IMR-90 (cell line): Measurements from ENCODE around the gene STIM1. TPM values are rescaled to one million over a fixed set of nuclear protein-coding genes. Genes with fewer than 3 reads are reported as not detected.
A peak's percentile ranks its signal among the peaks of the same experiment; 100 is the strongest.

Source experiments
- ATAC-seq: fragments of 200-7000 bp; cut with Tn5 transposase; 2 replicates; pipeline ENCODE4 v1.9.1; 2020; ENCODE audit warnings: low read depth, mild to moderate bottlenecking, moderate library complexity
- BruUV-seq: library from RNA; stranded (reverse); fragments of 400-500 nt; replicated peaks from 2 replicates; lab custom pipeline; 2021; lab: Mats Ljungman, UMichigan
- CTCF ChIA-PET: fragments of 300-600 bp; formaldehyde crosslinking; extraction: SDS; loops from one replicate; lab custom pipeline; 2021; ENCODE audit warnings: antibody characterized with exemption; lab: Yijun Ruan, JAX
- POLR2A ChIA-PET: fragments of 300-600 bp; sonication (Branson Sonifier 250); formaldehyde crosslinking; loops from one replicate; lab custom pipeline; 2022; ENCODE audit warnings: antibody characterized with exemption; ENCODE audit not compliant: unreplicated experiment; lab: Charles Lee
- DNase-seq: peaks from one replicate; pipeline ENCODE4 v3.0.0; 2013
- H2AFZ ChIP-seq: replicated peaks from 2 replicates; pipeline ENCODE3; 2013; ENCODE audit warnings: low read length, mild to moderate bottlenecking; ENCODE audit not compliant: poor library complexity
- H2AK5ac ChIP-seq: 2 replicates; pipeline ENCODE4 v1.6.1; 2013; ENCODE audit warnings: low read depth, low read length, inconsistent platforms
- H2AK9ac ChIP-seq: replicated peaks from 2 replicates; pipeline ENCODE3; 2013; ENCODE audit warnings: mild to moderate bottlenecking, low read depth, low read length, moderate library complexity; ENCODE audit not compliant: poor library complexity
- H2BK120ac ChIP-seq: 2 replicates; pipeline ENCODE4 v1.6.1; 2013; ENCODE audit warnings: low read depth, low read length, inconsistent platforms
- H2BK15ac ChIP-seq: 3 replicates; pipeline ENCODE4 v1.6.1; 2013; ENCODE audit warnings: low read depth, low read length, inconsistent platforms
- H2BK20ac ChIP-seq: 2 replicates; pipeline ENCODE4 v1.6.1; 2013; ENCODE audit warnings: low read depth, mild to moderate bottlenecking, inconsistent platforms, low read length, moderate library complexity
- H2BK5ac ChIP-seq: 2 replicates; pipeline ENCODE4 v1.6.1; 2013; ENCODE audit warnings: mild to moderate bottlenecking, low read depth, low read length, inconsistent platforms; ENCODE audit not compliant: poor library complexity, severe bottlenecking
- H3K14ac ChIP-seq: replicated peaks from 2 replicates; pipeline ENCODE4 v1.6.1; 2013; ENCODE audit warnings: low read depth, low read length, inconsistent platforms
- H3K18ac ChIP-seq: 2 replicates; pipeline ENCODE4 v1.6.1; 2013; ENCODE audit warnings: low read depth, low read length, control low read depth
- H3K23ac ChIP-seq: 2 replicates; pipeline ENCODE4 v1.6.1; 2013; ENCODE audit warnings: low read depth, low read length, inconsistent platforms
- H3K27ac ChIP-seq: 2 replicates; pipeline ENCODE4 v1.5.1; 2013; ENCODE audit warnings: mild to moderate bottlenecking, control low read depth, low read length; ENCODE audit not compliant: insufficient read depth
- H3K27me3 ChIP-seq: 2 replicates; pipeline ENCODE4 v1.6.1; 2013; ENCODE audit warnings: low read length; ENCODE audit not compliant: control insufficient read depth, insufficient read depth
- H3K36me3 ChIP-seq: 2 replicates; pipeline ENCODE4 v1.6.1; 2013; ENCODE audit warnings: low read length, mixed read lengths; ENCODE audit not compliant: control insufficient read depth, insufficient read depth
- H3K4ac ChIP-seq: 2 replicates; pipeline ENCODE4 v1.6.1; 2013; ENCODE audit warnings: low read depth, low read length, inconsistent platforms
- H3K4me1 ChIP-seq: 2 replicates; pipeline ENCODE4 v1.6.1; 2013; ENCODE audit warnings: low read length, mixed read lengths; ENCODE audit not compliant: control insufficient read depth, insufficient read depth
- H3K4me2 ChIP-seq: 2 replicates; pipeline ENCODE4 v1.6.1; 2013; ENCODE audit warnings: low read depth, mild to moderate bottlenecking, control low read depth, low read length, moderate library complexity
- H3K4me3 ChIP-seq: 2 replicates; pipeline ENCODE4 v1.5.1; 2013; ENCODE audit warnings: low read depth, mild to moderate bottlenecking, control low read depth, low read length, moderate library complexity; ENCODE audit not compliant: insufficient read depth
- H3K56ac ChIP-seq: 2 replicates; pipeline ENCODE4 v1.6.1; 2013; ENCODE audit warnings: low read length, inconsistent platforms; ENCODE audit not compliant: insufficient read depth; ENCODE audit errors: extremely low read depth
- H3K79me1 ChIP-seq, 2 experiments: 2 replicates each; pipeline ENCODE4 v1.6.1; 2013; ENCODE audit warnings: low read length in 2 of 2, inconsistent platforms in 1 of 2, low read depth in 1 of 2
- H3K9ac ChIP-seq: 2 replicates; pipeline ENCODE4 v1.6.1; 2013; ENCODE audit warnings: low read depth, low read length, control low read depth
- H3K9me1 ChIP-seq: 2 replicates; pipeline ENCODE4 v1.6.1; 2013; ENCODE audit warnings: low read length, inconsistent platforms; ENCODE audit not compliant: insufficient read depth
- H3K9me3 ChIP-seq: 2 replicates; pipeline ENCODE4 v1.6.1; 2013; ENCODE audit warnings: low read length; ENCODE audit not compliant: control insufficient read depth, insufficient read depth
- H4K20me1 ChIP-seq: 2 replicates; pipeline ENCODE4 v1.6.1; 2013; ENCODE audit warnings: low read length, inconsistent platforms; ENCODE audit not compliant: insufficient read depth
- H4K5ac ChIP-seq: 2 replicates; pipeline ENCODE4 v1.6.1; 2013; ENCODE audit warnings: mild to moderate bottlenecking, low read depth, low read length, control low read depth
- H4K8ac ChIP-seq, 2 experiments: 2 replicates each; pipeline ENCODE4 v1.6.1; 2013; ENCODE audit warnings: low read depth in 2 of 2, low read length in 2 of 2, control low read depth in 1 of 2, inconsistent platforms in 1 of 2
- H4K91ac ChIP-seq: 2 replicates; pipeline ENCODE4 v1.6.1; 2013; ENCODE audit warnings: low read depth, low read length, inconsistent platforms; ENCODE audit not compliant: insufficient read depth
- BHLHE40 ChIP-seq: fragments of 150-350 bp; IDR thresholded peaks from 2 replicates; pipeline ENCODE4 v1.6.1; 2016; ENCODE audit warnings: mild to moderate bottlenecking, low read depth, low read length
- CEBPB ChIP-seq: IDR thresholded peaks from 2 replicates; pipeline ENCODE4 v1.6.1; 2012; ENCODE audit warnings: low read depth, low read length, improper control_type of control experiment
- CHD1 ChIP-seq: IDR thresholded peaks from 2 replicates; pipeline ENCODE4 v1.6.1; 2012; ENCODE audit warnings: low read depth, low read length, improper control_type of control experiment
- ELK1 ChIP-seq: fragments of 150-350 bp; IDR thresholded peaks from 2 replicates; pipeline ENCODE4 v1.6.1; 2016; ENCODE audit warnings: low read depth, mild to moderate bottlenecking, low read length, moderate library complexity, borderline replicate concordance
- FOS ChIP-seq: fragments of 150-350 bp; IDR thresholded peaks from 2 replicates; pipeline ENCODE4 v1.6.1; 2016; ENCODE audit warnings: low read depth, low read length
- MAFK ChIP-seq: IDR thresholded peaks from 2 replicates; pipeline ENCODE4 v1.6.1; 2012; ENCODE audit warnings: low read depth, low read length, improper control_type of control experiment
- MAZ ChIP-seq: IDR thresholded peaks from 2 replicates; pipeline ENCODE4 v1.6.1; 2012; ENCODE audit warnings: low read depth, mild to moderate bottlenecking, low read length, improper control_type of control experiment, moderate library complexity, borderline replicate concordance
- MXI1 ChIP-seq: IDR thresholded peaks from 2 replicates; pipeline ENCODE4 v1.6.1; 2012; ENCODE audit warnings: low read depth, mild to moderate bottlenecking, low read length, moderate library complexity, borderline replicate concordance
- NFE2L2 ChIP-seq: fragments of 150-350 bp; IDR thresholded peaks from 2 replicates; pipeline ENCODE4 v1.6.1; 2016; ENCODE audit warnings: low read depth, mild to moderate bottlenecking, low read length
- POLR2A ChIP-seq: IDR thresholded peaks from 2 replicates; pipeline ENCODE4 v1.6.1; 2012; ENCODE audit warnings: mild to moderate bottlenecking, low read depth, low read length
- RAD21 ChIP-seq: IDR thresholded peaks from 2 replicates; pipeline ENCODE4 v1.6.1; 2012; ENCODE audit warnings: low read length, improper control_type of control experiment
- RCOR1 ChIP-seq: IDR thresholded peaks from 2 replicates; pipeline ENCODE4 v1.6.1; 2012; ENCODE audit warnings: mild to moderate bottlenecking, low read length, improper control_type of control experiment; ENCODE audit not compliant: insufficient replicate concordance
- RFX5 ChIP-seq: IDR thresholded peaks from 2 replicates; pipeline ENCODE4 v1.8.0; 2012; ENCODE audit warnings: low read depth, mild to moderate bottlenecking, low read length, moderate library complexity
- SMC3 ChIP-seq: fragments of 150-350 bp; IDR thresholded peaks from 2 replicates; pipeline ENCODE4 v1.6.1; 2016; ENCODE audit warnings: low read depth, mild to moderate bottlenecking, antibody characterized with exemption, low read length, moderate library complexity
- WGBS, 2 experiments: methylation state at CpG; one replicate each; pipeline versions ENCODE4 v1.1.5 to v1.1.7; 2013; ENCODE audit warnings: missing lambda C conversion rate in 2 of 2; ENCODE audit not compliant: insufficient read length in 1 of 2; ENCODE audit errors: extremely low coverage in 2 of 2; 5-methylcytosine and 5-hydroxymethylcytosine counted together
- dilution Hi-C: fragments of 300-500 bp; cut with HindIII; formaldehyde crosslinking; loops from one replicate; pipeline ENCODE4 v1.14.3; 2018; ENCODE audit warnings: low sequenced_read_pairs; ENCODE audit not compliant: unreplicated experiment
- in situ Hi-C: fragments of 300-500 bp; cut with MboI; formaldehyde crosslinking; loops from 3 replicates; pipeline ENCODE4 v1.14.3; 2019; ENCODE audit warnings: low sequenced_read_pairs, inconsistent platforms, mixed read lengths
- intact Hi-C: fragments of 100-400 bp; cut with micrococcal nuclease; formaldehyde crosslinking; loops from 2 replicates; pipeline ENCODE4 v1.10.0; 2022
- polyA plus RNA-seq, 3 experiments: library from polyadenylated mRNA; depleted of rRNA; stranded (reverse); fragments of >200 nt; gene quantifications; 2 replicates each; pipeline ENCODE4 v1.2.3, GENCODE V29; 2012; ENCODE audit warnings: low replicate concordance in 1 of 3
- total RNA-seq: library from RNA; depleted of rRNA; stranded (reverse); fragments of >200 nt; gene quantifications from 2 replicates; pipeline ENCODE4 v1.2.3, GENCODE V29; 2012
- TF ChIP-seq, protein P1 (sequence below): fragments of 150-350 bp; IDR thresholded peaks from 2 replicates; pipeline ENCODE4 v1.6.1; 2017; ENCODE audit warnings: mild to moderate bottlenecking, antibody characterized with exemption, low read length, low read depth
- TF ChIP-seq, protein P2 (sequence below): conservative IDR thresholded peaks from 2 replicates; pipeline ENCODE4 v1.5.1; 2012; ENCODE audit warnings: mild to moderate bottlenecking, low read depth, low read length, improper control_type of control experiment

Gene STIM1
- total and polyA plus RNA-seq, 2 of the 4 experiments (the other 2 are of a cell fraction) = 17.9 to 23.0 TPM

DNA sequence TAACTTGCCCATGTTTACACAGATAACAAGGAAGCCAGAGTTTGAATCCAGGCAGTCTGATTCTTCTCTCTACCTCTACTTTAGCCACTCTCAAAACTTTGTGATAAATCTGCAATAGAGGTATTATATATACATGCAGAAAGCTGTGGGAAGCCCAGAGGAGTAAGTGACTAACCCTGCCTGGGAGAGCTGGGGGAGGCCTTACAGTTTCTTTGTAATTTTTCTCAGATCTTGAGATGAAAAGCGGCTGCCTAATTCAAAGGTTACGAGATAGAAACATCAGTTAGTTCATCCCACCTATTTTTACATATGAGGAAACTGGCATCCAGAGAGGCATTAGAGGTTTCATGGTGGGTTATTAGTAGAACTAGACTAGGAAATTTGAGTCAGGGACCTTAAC, 4.9 kb downstream of the STIM1 start:
- Histone ChIP-seq H3K4me1 (peaks cover 15% of the 10 kb centered on the region), H4K5ac (no peak overlapping the region), H3K27ac (no peak overlapping the region), H2AFZ (no peak overlapping the region), H3K79me1 (peaks cover 44 to 67% of the 10 kb centered on the region in 2 experiments), H3K9me1 (0 out of 2 replicates have a peak, but pooled peaks cover 15% of the 10 kb centered on the region), H2AK9ac (no peak overlapping the region), H3K27me3 (no peaks in the 10 kb centered on the region), H4K8ac (no peak overlapping the region), H2BK5ac (no peak overlapping the region), H3K4me3 (no peak overlapping the region), H3K9me3 (no peaks in the 10 kb centered on the region), H3K36me3 (no peaks in the 10 kb centered on the region), H3K4ac (no peak overlapping the region), H3K56ac (no peak overlapping the region), H3K14ac (no peak overlapping the region), H2BK20ac (no peak overlapping the region), H2BK15ac (no peak overlapping the region), H4K20me1 (no peaks in the 10 kb centered on the region), H3K18ac (no peak overlapping the region), H3K4me2 (no peak overlapping the region), H4K91ac (no peak overlapping the region), H3K23ac (no peak overlapping the region), H3K9ac (no peak overlapping the region), H2AK5ac (no peak overlapping the region), H2BK120ac (no peak overlapping the region)
- ATAC-seq (no peak), DNase-seq (peak; percentile 41)
- CTCF ChIA-PET = interaction anchor here (1.5 kb wide), 1 partner anchor 11 kb away, joined by 4 read pairs; no protein-coding TSS in a partner anchor
- dilution Hi-C loops (no loop called here), intact Hi-C loops (no loop called here), in situ Hi-C loops (no loop called here)
- POLR2A ChIA-PET = no interaction called here
- no peak for TF ChIP-seq MAZ
- TF ChIP-seq SMC3 = no peak
- no peak for TF ChIP-seq RAD21
- TF ChIP-seq MAFK = no peak
- no peak for TF ChIP-seq RCOR1
- no peak for TF ChIP-seq CEBPB
- no peak for TF ChIP-seq NFE2L2
- TF ChIP-seq BHLHE40 = no peak
- TF ChIP-seq, protein P1, sequence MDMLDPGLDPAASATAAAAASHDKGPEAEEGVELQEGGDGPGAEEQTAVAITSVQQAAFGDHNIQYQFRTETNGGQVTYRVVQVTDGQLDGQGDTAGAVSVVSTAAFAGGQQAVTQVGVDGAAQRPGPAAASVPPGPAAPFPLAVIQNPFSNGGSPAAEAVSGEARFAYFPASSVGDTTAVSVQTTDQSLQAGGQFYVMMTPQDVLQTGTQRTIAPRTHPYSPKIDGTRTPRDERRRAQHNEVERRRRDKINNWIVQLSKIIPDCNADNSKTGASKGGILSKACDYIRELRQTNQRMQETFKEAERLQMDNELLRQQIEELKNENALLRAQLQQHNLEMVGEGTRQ = no peak
- no peak for TF ChIP-seq FOS
- no peak for TF ChIP-seq POLR2A
- no peak for TF ChIP-seq ELK1
- TF ChIP-seq, protein P2, sequence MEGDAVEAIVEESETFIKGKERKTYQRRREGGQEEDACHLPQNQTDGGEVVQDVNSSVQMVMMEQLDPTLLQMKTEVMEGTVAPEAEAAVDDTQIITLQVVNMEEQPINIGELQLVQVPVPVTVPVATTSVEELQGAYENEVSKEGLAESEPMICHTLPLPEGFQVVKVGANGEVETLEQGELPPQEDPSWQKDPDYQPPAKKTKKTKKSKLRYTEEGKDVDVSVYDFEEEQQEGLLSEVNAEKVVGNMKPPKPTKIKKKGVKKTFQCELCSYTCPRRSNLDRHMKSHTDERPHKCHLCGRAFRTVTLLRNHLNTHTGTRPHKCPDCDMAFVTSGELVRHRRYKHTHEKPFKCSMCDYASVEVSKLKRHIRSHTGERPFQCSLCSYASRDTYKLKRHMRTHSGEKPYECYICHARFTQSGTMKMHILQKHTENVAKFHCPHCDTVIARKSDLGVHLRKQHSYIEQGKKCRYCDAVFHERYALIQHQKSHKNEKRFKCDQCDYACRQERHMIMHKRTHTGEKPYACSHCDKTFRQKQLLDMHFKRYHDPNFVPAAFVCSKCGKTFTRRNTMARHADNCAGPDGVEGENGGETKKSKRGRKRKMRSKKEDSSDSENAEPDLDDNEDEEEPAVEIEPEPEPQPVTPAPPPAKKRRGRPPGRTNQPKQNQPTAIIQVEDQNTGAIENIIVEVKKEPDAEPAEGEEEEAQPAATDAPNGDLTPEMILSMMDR = no peak
- TF ChIP-seq CHD1 = no peak
- no peak for TF ChIP-seq RFX5
- no peak for TF ChIP-seq MXI1
- BruUV-seq = no TSS peak
- no CpG with 5 or more reads among the region's 2 CpGs for WGBS, 2 experiments
